ENCODE results near the gene CCDC61.

Gene CCDC61

DNA sequence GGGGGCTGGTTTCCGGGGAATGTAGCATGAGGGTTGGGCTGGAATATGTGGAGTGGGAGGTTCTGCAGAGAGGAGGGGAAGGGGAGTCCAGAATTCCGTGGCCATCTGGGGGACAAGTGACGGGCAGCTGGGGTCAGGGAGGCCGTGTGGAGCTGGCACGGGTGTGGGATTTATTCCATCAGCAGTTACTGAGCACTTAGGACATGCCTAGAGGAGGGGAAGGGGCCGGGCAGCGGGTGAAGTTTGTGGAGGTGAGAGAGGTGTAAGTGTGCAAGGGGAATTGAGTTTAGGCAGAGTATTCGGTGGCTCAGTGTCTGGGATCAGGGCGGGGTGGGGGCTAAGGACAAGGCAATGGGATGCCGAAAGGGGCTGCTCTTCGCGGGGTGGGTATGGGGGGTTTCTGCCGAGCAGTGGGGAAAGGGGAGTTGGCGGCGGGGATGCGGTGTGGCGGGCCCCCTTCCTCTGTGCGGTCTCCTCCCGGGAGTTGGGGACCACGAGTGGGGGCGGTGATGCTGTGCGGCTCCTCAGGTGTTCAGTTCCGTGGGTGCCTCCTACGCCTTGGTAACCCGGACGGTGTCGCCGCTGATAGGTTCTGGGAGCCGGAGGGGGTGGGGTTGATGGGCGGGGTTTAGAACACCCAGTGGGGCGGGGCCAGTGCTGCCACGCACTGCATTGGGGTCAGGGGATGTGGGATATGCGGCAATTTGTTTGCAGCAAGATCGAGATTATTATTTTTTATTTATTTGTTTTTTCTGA is 5.4 kb downstream of the CCDC61 start:
- ChIA-PET CTCF (no interaction called here), POLR2A (no interaction called here)
- DNase-seq (ENCODE audit: extremely low spot score): peak; percentile 82
- TF ChIP-seq FOXK2 (IDR thresholded peaks at IDR 0.05) (no peak), L3MBTL2 (conservative IDR thresholded peaks at IDR 0.05) (no peak), FOXA1 (IDR thresholded peaks at IDR 0.05) (no peak), ZNF384 (IDR thresholded peaks at IDR 0.05) (no peak), TARDBP (IDR thresholded peaks at IDR 0.05) (no peak), CTBP1 (IDR thresholded peaks at IDR 0.05; ENCODE audit: borderline replicate concordance) (no peak), SUZ12 (IDR thresholded peaks at IDR 0.05) (no peak)

DNA sequence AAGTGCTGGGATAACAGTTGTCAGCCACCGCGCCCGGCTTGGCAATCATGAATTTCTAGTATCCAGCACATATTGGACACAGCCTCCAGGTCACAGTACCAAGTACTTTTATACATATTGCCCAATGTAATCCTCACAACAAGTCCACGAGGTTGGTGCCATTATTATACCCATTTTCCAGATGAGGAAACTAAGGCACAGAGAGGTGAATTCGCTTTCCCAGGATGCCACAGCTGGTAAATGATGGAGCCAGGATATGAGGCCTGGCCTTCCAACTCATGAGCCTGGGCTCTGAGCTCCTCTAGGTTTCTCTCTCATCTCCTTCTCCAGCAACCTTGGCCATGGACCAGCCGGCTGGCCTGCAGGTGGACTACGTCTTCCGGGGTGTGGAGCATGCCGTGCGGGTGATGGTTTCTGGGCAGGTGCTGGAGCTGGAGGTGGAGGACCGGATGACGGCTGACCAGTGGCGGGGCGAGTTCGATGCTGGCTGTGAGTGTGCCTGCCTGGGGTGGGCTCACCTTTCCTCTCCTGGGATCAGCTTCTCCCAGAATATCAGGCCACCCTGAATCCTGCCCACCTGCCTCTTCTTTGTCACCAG is 7.5 kb downstream of the CCDC61 start:
- DNase-seq (ENCODE audit: extremely low spot score): no peak
- POLR2A ChIA-PET: no interaction called here
- TF ChIP-seq ZNF384 (IDR thresholded peaks at IDR 0.05) (no peak), ELF4 (IDR thresholded peaks at IDR 0.05) (no peak), FOXK2 (IDR thresholded peaks at IDR 0.05) (no peak), SP1 (IDR thresholded peaks at IDR 0.05) (no peak), ARNT (IDR thresholded peaks at IDR 0.05) (no peak), HDGF (IDR thresholded peaks at IDR 0.05; ENCODE audit: borderline replicate concordance) (no peak), FOXM1 (IDR thresholded peaks at IDR 0.05; ENCODE audit: borderline replicate concordance) (no peak), LEF1 (IDR thresholded peaks at IDR 0.05; ENCODE audit: borderline replicate concordance) (no peak), BHLHE40 (IDR thresholded peaks at IDR 0.05; ENCODE audit: borderline replicate concordance) (no peak), CTBP1 (IDR thresholded peaks at IDR 0.05; ENCODE audit: borderline replicate concordance) (no peak), L3MBTL2 (conservative IDR thresholded peaks at IDR 0.05) (no peak), FOXA1 (IDR thresholded peaks at IDR 0.05) (no peak), TARDBP (IDR thresholded peaks at IDR 0.05) (no peak)
- TF ChIP-seq, protein P1, sequence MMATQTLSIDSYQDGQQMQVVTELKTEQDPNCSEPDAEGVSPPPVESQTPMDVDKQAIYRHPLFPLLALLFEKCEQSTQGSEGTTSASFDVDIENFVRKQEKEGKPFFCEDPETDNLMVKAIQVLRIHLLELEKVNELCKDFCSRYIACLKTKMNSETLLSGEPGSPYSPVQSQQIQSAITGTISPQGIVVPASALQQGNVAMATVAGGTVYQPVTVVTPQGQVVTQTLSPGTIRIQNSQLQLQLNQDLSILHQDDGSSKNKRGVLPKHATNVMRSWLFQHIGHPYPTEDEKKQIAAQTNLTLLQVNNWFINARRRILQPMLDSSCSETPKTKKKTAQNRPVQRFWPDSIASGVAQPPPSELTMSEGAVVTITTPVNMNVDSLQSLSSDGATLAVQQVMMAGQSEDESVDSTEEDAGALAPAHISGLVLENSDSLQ (IDR thresholded peaks at IDR 0.05): no peak
- CTCF ChIA-PET: interaction anchor here (1.1 kb wide), 1 partner anchor 14 kb away, joined by 3 read pairs; no protein-coding TSS in a partner anchor

DNA sequence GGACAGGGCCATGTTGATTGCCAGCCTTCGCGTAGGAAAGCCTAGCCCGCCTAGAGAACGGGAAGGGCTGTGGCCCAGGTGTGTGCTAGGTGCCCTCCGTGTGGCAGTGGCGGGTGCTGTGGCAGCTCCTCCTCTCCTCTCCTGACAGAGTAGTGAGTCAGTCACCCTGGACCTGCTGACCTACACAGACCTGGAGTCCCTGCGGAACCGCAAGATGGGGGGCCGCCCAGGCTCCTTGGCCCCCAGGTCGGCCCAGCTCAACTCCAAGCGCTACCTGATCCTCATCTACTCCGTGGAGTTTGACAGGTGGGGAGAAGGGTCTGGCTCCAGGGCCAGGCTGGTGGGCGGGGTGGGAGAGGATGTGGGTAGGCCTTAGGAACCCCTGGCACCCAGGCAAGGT is 11.1 kb downstream of the CCDC61 start:
- TF ChIP-seq FOXM1 (IDR thresholded peaks at IDR 0.05; ENCODE audit: borderline replicate concordance) (no peak), FOXK2 (IDR thresholded peaks at IDR 0.05) (no peak), BHLHE40 (IDR thresholded peaks at IDR 0.05; ENCODE audit: borderline replicate concordance) (no peak), HDGF (IDR thresholded peaks at IDR 0.05; ENCODE audit: borderline replicate concordance) (no peak), ELF4 (IDR thresholded peaks at IDR 0.05) (no peak)
- DNase-seq (ENCODE audit: extremely low spot score): no peak
- POLR2A ChIA-PET: no interaction called here
- CTCF ChIA-PET: interaction anchor here (0.6 kb wide), 1 partner anchor 107 kb away, joined by 3 read pairs; no protein-coding TSS in a partner anchor

DNA sequence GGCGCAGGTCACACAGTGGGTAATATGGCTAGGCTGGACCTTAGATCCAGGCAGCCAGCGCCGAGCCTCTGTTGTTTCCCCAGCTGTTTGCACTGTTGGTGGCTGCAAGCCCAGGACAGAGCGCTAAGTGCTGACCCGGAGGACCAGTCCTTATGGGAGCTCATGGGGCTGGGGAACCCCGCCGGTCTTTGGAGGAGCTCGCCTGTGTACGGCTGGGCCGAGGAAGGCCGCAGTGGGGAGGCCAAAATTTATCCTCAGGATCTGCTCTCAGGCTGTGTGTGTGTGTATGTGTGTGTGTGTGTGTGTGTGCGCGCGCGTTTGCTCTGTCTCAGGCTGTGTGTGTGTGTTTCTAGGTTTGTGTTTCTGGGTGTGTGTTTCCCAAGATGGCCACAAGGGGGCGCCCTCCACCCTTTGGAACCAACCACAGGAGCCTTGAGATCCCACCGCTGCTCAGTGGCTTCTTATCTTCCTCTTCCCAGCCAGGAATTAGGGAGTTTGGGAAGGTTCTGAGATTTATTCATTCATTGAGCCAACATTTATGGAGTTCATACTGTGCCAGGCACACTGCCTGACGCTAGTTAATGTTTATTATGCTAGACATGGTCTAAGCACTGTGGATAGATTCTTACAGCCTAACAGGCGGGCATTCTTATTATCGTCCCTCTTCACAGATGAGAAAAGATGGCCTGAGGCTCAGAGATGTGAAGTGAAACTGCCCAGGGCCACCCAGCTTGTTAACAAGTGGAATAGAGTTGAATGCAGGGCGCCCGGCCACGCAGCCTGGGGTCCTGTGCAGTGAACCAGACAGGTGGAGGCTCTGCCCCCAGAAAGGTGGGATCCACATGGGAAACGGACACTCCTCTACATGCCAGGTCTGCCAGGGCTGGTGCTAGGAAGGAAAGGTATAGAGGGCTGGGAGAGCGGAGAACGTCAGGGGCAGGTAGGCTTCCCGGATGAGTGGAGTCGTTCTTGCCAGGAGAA is 14.6 kb downstream of the CCDC61 start:
- no peak for TF ChIP-seq ELF4 (IDR thresholded peaks at IDR 0.05)
- no peak for TF ChIP-seq CTBP1 (IDR thresholded peaks at IDR 0.05; ENCODE audit: borderline replicate concordance)
- no peak for TF ChIP-seq L3MBTL2 (conservative IDR thresholded peaks at IDR 0.05)
- TF ChIP-seq BHLHE40 (IDR thresholded peaks at IDR 0.05; ENCODE audit: borderline replicate concordance): no peak
- TF ChIP-seq, protein P1 (IDR thresholded peaks at IDR 0.05): no peak
- TF ChIP-seq HDGF (IDR thresholded peaks at IDR 0.05; ENCODE audit: borderline replicate concordance): no peak
- no peak for TF ChIP-seq SP1 (IDR thresholded peaks at IDR 0.05)
- TF ChIP-seq NFRKB (IDR thresholded peaks at IDR 0.05): no peak
- ChIA-PET POLR2A (interaction anchor here (0.6 kb wide), 1 partner anchor 15 kb away, joined by 5 read pairs; the partner anchor contains the start of gene CCDC61), CTCF (interaction anchor here (0.5 to 1.0 kb wide), 5 partner anchors 15 to 532 kb away, joined by 3 read pairs; partner anchors contain the start of gene CCDC61)
- DNase-seq (ENCODE audit: extremely low spot score): peak; percentile 79

DNA sequence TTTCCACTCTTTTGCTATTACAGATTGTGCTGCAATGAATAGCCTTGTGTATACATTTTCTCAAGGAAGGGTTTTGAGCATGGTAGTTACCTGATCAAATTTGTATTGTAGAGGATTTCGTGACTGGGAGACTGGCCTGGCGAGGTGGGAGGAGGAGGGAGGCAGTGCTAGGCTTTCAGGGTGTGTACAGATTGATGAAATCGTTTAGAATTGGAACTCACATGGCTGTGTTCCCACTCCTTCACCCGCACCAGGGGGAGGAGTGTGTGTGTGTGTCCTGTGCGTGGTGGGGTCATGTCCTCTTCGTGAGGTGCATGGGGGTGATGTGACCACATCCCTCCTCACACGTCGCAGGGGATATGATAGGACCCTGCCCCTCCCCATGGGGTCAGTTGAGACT is 19.3 kb downstream of the CCDC61 start:
- ChIA-PET POLR2A (no interaction called here), CTCF (no interaction called here)
- no peak for DNase-seq (ENCODE audit: extremely low spot score)
- TF ChIP-seq TARDBP (IDR thresholded peaks at IDR 0.05): no peak
- no peak for TF ChIP-seq ZNF384 (IDR thresholded peaks at IDR 0.05)
- TF ChIP-seq L3MBTL2 (conservative IDR thresholded peaks at IDR 0.05): no peak
- TF ChIP-seq LEF1 (IDR thresholded peaks at IDR 0.05; ENCODE audit: borderline replicate concordance): no peak
- no peak for TF ChIP-seq CTBP1 (IDR thresholded peaks at IDR 0.05; ENCODE audit: borderline replicate concordance)
- TF ChIP-seq, protein P1 (IDR thresholded peaks at IDR 0.05): no peak
- no peak for TF ChIP-seq FOXM1 (IDR thresholded peaks at IDR 0.05; ENCODE audit: borderline replicate concordance)
- no peak for TF ChIP-seq SUZ12 (IDR thresholded peaks at IDR 0.05)
- no peak for TF ChIP-seq SP1 (IDR thresholded peaks at IDR 0.05)
- no peak for TF ChIP-seq FOXA1 (IDR thresholded peaks at IDR 0.05)
- TF ChIP-seq HDGF (IDR thresholded peaks at IDR 0.05; ENCODE audit: borderline replicate concordance): no peak
- TF ChIP-seq FOXK2 (IDR thresholded peaks at IDR 0.05): no peak
- no peak for TF ChIP-seq ELF4 (IDR thresholded peaks at IDR 0.05)
- no peak for TF ChIP-seq ARNT (IDR thresholded peaks at IDR 0.05)
- TF ChIP-seq BHLHE40 (IDR thresholded peaks at IDR 0.05; ENCODE audit: borderline replicate concordance): no peak
- no peak for TF ChIP-seq NFRKB (IDR thresholded peaks at IDR 0.05)

All from HEK293T (cell line).